Astrocyte of the spinal cord (primary cell): ENCODE measurements around the gene ZNFX1.

Experiments
- DNase-seq: peaks from one replicate; pipeline ENCODE4 v3.0.0; 2011; ENCODE audit warnings: low read depth, low spot score
- H3K4me3 ChIP-seq: 2 replicates; pipeline ENCODE4 v1.5.1; 2011; ENCODE audit warnings: low read depth, mild to moderate bottlenecking, low read length, moderate library complexity
- CTCF ChIP-seq: IDR thresholded peaks from 2 replicates; pipeline ENCODE4 v1.5.1; 2012; ENCODE audit warnings: low read depth, mild to moderate bottlenecking, low read length, inconsistent platforms
- in situ Hi-C: cut with HindIII; loops from 2 replicates; pipeline ENCODE4 v1.10.0; 2017; ENCODE audit warnings: low sequenced_read_pairs

The ZNFX1 gene

GRCh38 chr20:49259799-49260198 is 18.1 kb downstream of the ZNFX1 start:
- DNase-seq, result no peak
- H3K4me3 ChIP-seq, result no peak overlapping the region
- no peak for TF ChIP-seq CTCF
- in situ Hi-C loops, result no loop called here

- TF ChIP-seq CTCF, result no peak
- in situ Hi-C loops, result no loop called here
- DNase-seq, result no peak
- H3K4me3 ChIP-seq, result no peak overlapping the region
These were observed 18.6 kb downstream of the ZNFX1 start for GRCh38 chr20:49259284-49259683.

- H3K4me3 ChIP-seq, result no peak overlapping the region
- DNase-seq, result no peak
- in situ Hi-C loops, result no loop called here
- TF ChIP-seq CTCF, result no peak
These were observed 21.6 kb downstream of the ZNFX1 start for GRCh38 chr20:49256261-49256660.

GRCh38 chr20:49252556-49253350 is 25.1 kb downstream of the ZNFX1 start:
- H3K4me3 ChIP-seq, result no peak overlapping the region
- in situ Hi-C loops, result no loop called here
- no peak for TF ChIP-seq CTCF
- DNase-seq, result no peak

GRCh38 chr20:49248879-49249665 is 28.8 kb downstream of the ZNFX1 start:
- no peak for TF ChIP-seq CTCF
- DNase-seq, result no peak

GRCh38 chr20:49248301-49248700 is 29.6 kb downstream of the ZNFX1 start:
- DNase-seq, result no peak

More at GRCh38 chr20:49248879-49249665, 28.8 kb downstream of the ZNFX1 start:
- in situ Hi-C loops, result no loop called here
- no peak overlapping the region for H3K4me3 ChIP-seq

More at GRCh38 chr20:49248301-49248700, 29.6 kb downstream of the ZNFX1 start:
- H3K4me3 ChIP-seq, result no peak overlapping the region
- no peak for TF ChIP-seq CTCF
- in situ Hi-C loops, result no loop called here
